K562 (cell line): ENCODE data around the gene SLC25A2. TPM values are rescaled to one million over a fixed set of nuclear protein-coding genes. Genes with fewer than 3 reads are reported as not detected.

ENCODE experiments used
- ATAC-seq: fragments of 200-7000 bp; cut with Tn5 transposase; 3 replicates; pipeline ENCODE4 v1.9.1; 2020; ENCODE audit warnings: moderate library complexity
- BruUV-seq: library from RNA; stranded (reverse); fragments of 400-500 nt; replicated peaks from 2 replicates; lab custom pipeline; 2021; lab: Mats Ljungman, UMichigan
- CTCF ChIA-PET: fragments of 300-600 bp; formaldehyde crosslinking; extraction: SDS; loops from one replicate; lab custom pipeline; 2021; ENCODE audit warnings: low intra/inter-chr PET ratio; lab: Yijun Ruan, JAX
- POLR2A ChIA-PET: fragments of 300-600, 350-650 bp; sonication (Branson Sonifier 250); formaldehyde crosslinking; extraction: SDS; loops from one replicate; lab custom pipeline; 2021; ENCODE audit warnings: antibody characterized with exemption, inconsistent platforms; lab: Yijun Ruan, JAX
- DNase-seq, 4 experiments: peaks; one replicate each; pipeline versions ENCODE4 v3.0.0 to v3.0.0-alpha.2; 2011 to 2018; ENCODE audit warnings: low spot score in 3 of 4, mixed read lengths in 3 of 4; ENCODE audit errors: extremely low read depth in 1 of 4
- FAIRE-seq: peaks from 2 replicates; lab custom pipeline; 2011; peaks lifted over from hg19 to GRCh38; lab: Jason Lieb, UNC
- H2AFZ ChIP-seq: 2 replicates; pipeline ENCODE4 v1.6.0; 2011; ENCODE audit warnings: low read depth, low read length, control low read depth, inconsistent platforms
- H3K27ac ChIP-seq: fragments of 200-600 bp; 3 replicates; pipeline ENCODE4 v1.8.0; 2011; ENCODE audit warnings: low read depth, mild to moderate bottlenecking, control low read depth, inconsistent platforms, low read length, moderate library complexity, mixed read lengths; ENCODE audit errors: extremely low read depth
- H3K27me3 ChIP-seq, 2 experiments: fragments of 300-600 bp in 1 of 2; 2 replicates in 1 of 2; 3 replicates in 1 of 2; pipeline versions ENCODE4 v1.6.0 to v1.8.0; 2011; ENCODE audit warnings: inconsistent platforms in 2 of 2, low read length in 2 of 2, mild to moderate bottlenecking in 1 of 2, mixed read lengths in 1 of 2, moderate library complexity in 1 of 2; ENCODE audit not compliant: control insufficient read depth in 2 of 2, insufficient read depth in 2 of 2
- H3K36me3 ChIP-seq: fragments of 300-600 bp; 3 replicates; pipeline ENCODE4 v1.8.0; 2011; ENCODE audit warnings: mild to moderate bottlenecking, low read length, inconsistent platforms; ENCODE audit not compliant: control insufficient read depth, insufficient read depth
- H3K4me1 ChIP-seq, 2 experiments: fragments of 200-600 bp in 1 of 2; replicated peaks in 1 of 2; 2 replicates in 1 of 2; 3 replicates in 1 of 2; pipeline versions ENCODE4 v1.5.1 to v1.8.0; 2011; ENCODE audit warnings: inconsistent platforms in 2 of 2, low read length in 2 of 2, mild to moderate bottlenecking in 1 of 2, mixed read lengths in 1 of 2, moderate library complexity in 1 of 2; ENCODE audit not compliant: control insufficient read depth in 2 of 2, insufficient read depth in 2 of 2
- H3K4me2 ChIP-seq: 2 replicates; pipeline ENCODE4 v1.6.1; 2011; ENCODE audit warnings: low read length, control low read depth, inconsistent platforms, mixed read lengths; ENCODE audit not compliant: insufficient read depth
- H3K4me3 ChIP-seq: fragments of 200-600 bp; sonication (generic), shearing (Covaris generic); 2 replicates; pipeline ENCODE4 v1.5.1; 2016; ENCODE audit warnings: control low read depth, inconsistent platforms
- H3K79me2 ChIP-seq: fragments of 200-600 bp; 3 replicates; pipeline ENCODE4 v1.8.0; 2011; ENCODE audit warnings: low read length, inconsistent platforms; ENCODE audit not compliant: control insufficient read depth, insufficient read depth
- H3K9ac ChIP-seq, 2 experiments: 2 replicates each; pipeline versions ENCODE4 v1.6.0 to v1.6.1; 2011; ENCODE audit warnings: low read depth in 2 of 2, low read length in 2 of 2, control low read depth in 1 of 2, inconsistent platforms in 1 of 2, mild to moderate bottlenecking in 1 of 2, mixed read lengths in 1 of 2; ENCODE audit not compliant: insufficient read depth in 1 of 2
- H3K9me1 ChIP-seq: one replicate; pipeline ENCODE4 v1.6.0; 2011; ENCODE audit warnings: inconsistent platforms, mild to moderate bottlenecking, low read length, moderate library complexity; ENCODE audit not compliant: control insufficient read depth, insufficient read depth
- H3K9me3 ChIP-seq: replicated peaks from 2 replicates; pipeline ENCODE4 v1.5.1; 2011; ENCODE audit warnings: low read depth, low read length, inconsistent platforms; ENCODE audit not compliant: control insufficient read depth, insufficient read depth
- H4K20me1 ChIP-seq: replicated peaks from 2 replicates; pipeline ENCODE4 v1.6.1; 2011; ENCODE audit warnings: low read length, inconsistent platforms, mixed read lengths; ENCODE audit not compliant: control insufficient read depth, insufficient read depth
- BDP1 ChIP-seq: IDR thresholded peaks from 3 replicates; pipeline ENCODE4 v1.6.1; 2011; ENCODE audit not compliant: insufficient read length, insufficient read depth
- CHD4 ChIP-seq: fragments of 200-600 bp; sonication (generic); IDR thresholded peaks from 3 replicates; pipeline ENCODE4 v1.6.1; 2012; ENCODE audit warnings: low read depth, mild to moderate bottlenecking, mixed read lengths, low read length, inconsistent platforms; ENCODE audit not compliant: insufficient read depth, insufficient replicate concordance, poor library complexity, severe bottlenecking
- CREB1 ChIP-seq, 2 experiments: sonication (generic) in 1 of 2; formaldehyde crosslinking in 1 of 2; IDR thresholded peaks; 2 replicates each; pipeline versions ENCODE4 v1.6.1 to v1.8.0; 2012 to 2022; ENCODE audit warnings: inconsistent platforms in 1 of 2, mild to moderate bottlenecking in 1 of 2, missing genetic modification reagents in 1 of 2, moderate library complexity in 1 of 2
- FOS ChIP-seq: IDR thresholded peaks from 3 replicates; pipeline ENCODE4 v1.6.1; 2011; ENCODE audit not compliant: insufficient read length; ENCODE audit errors: extremely low read depth
- ILF3 ChIP-seq: fragments of 450-650 bp; IDR thresholded peaks from 2 replicates; pipeline ENCODE4 v1.6.1; 2018; ENCODE audit warnings: antibody characterized with exemption, mild to moderate bottlenecking, moderate library complexity, borderline replicate concordance
- MEIS2 ChIP-seq: fragments of 450-650 bp; IDR thresholded peaks from 2 replicates; pipeline ENCODE4 v1.6.1; 2014; ENCODE audit warnings: mild to moderate bottlenecking; ENCODE audit not compliant: partially characterized antibody
- RBM15 ChIP-seq: fragments of 200-400 bp; formaldehyde crosslinking; IDR thresholded peaks from 2 replicates; pipeline ENCODE4 v1.6.1; 2018; ENCODE audit warnings: mild to moderate bottlenecking, low read length, moderate library complexity; ENCODE audit not compliant: insufficient read depth
- SMAD3 ChIP-seq: fragments of 450-650 bp; formaldehyde crosslinking; conservative IDR thresholded peaks from 2 replicates; pipeline ENCODE4 v1.4.0; 2020; ENCODE audit warnings: mild to moderate bottlenecking
- SMARCA5 ChIP-seq: fragments of 450-650 bp; IDR thresholded peaks from 2 replicates; pipeline ENCODE4 v1.6.1; 2016
- TCF7L2 ChIP-seq: fragments of 150-350 bp; IDR thresholded peaks from 2 replicates; pipeline ENCODE4 v1.6.1; 2016; ENCODE audit warnings: low read depth, mild to moderate bottlenecking, low read length, moderate library complexity
- TFAM ChIP-seq: fragments of 250-450 bp; sonication (Bioruptor Pico); conservative IDR thresholded peaks from 2 replicates; pipeline ENCODE4 v1.5.0; 2021; ENCODE audit warnings: mild to moderate bottlenecking, moderate library complexity
- ZNF174 ChIP-seq: fragments of 250-450 bp; sonication (Bioruptor Pico); IDR thresholded peaks from 2 replicates; pipeline ENCODE4 v1.4.0; 2020; ENCODE audit warnings: mild to moderate bottlenecking
- ZNF224 ChIP-seq: sonication (generic); formaldehyde crosslinking; IDR thresholded peaks from 2 replicates; pipeline ENCODE4 v1.8.0; 2022; ENCODE audit warnings: mild to moderate bottlenecking, missing genetic modification reagents
- WGBS: fragments of 100-300 bp; shearing (Covaris generic); methylation state at CpG from one replicate; pipeline ENCODE4 v1.1.6; 2016; ENCODE audit warnings: low coverage, mixed read lengths; ENCODE audit not compliant: insufficient coverage; ENCODE audit errors: missing lambda C conversion rate; 5-methylcytosine and 5-hydroxymethylcytosine counted together
- in situ Hi-C: fragments of 300-500 bp; cut with MboI; formaldehyde crosslinking; loops from 4 replicates; pipeline ENCODE4 v1.15.0; 2018; ENCODE audit warnings: inconsistent platforms, mixed read lengths
- intact Hi-C: fragments of 100-400 bp; cut with micrococcal nuclease; formaldehyde crosslinking; loops from 2 replicates; pipeline ENCODE4 v1.14.2; 2022
- polyA plus RNA-seq, 8 experiments: library from polyadenylated mRNA; depleted of rRNA in 4 of 8; stranded (reverse) in 5 of 8; unstranded in 3 of 8; fragments of >200 nt; fragmentation: Nextera tagmentation in 2 of 8; fragmentation: Illumina TruSeq in 1 of 8; extraction: Ambion mirVana in 2 of 8; extraction: Trizol in 1 of 8; gene quantifications; 2 replicates each; pipeline versions ENCODE4 v1.2.1 to v1.2.3, GENCODE V29; 2011 to 2014; ENCODE audit warnings: inconsistent platforms in 1 of 8, missing spikeins in 1 of 8
- total RNA-seq, 7 experiments: library from RNA; depleted of rRNA in 6 of 7; stranded (reverse); fragments of >200 nt in 6 of 7; fragmentation: Illumina TruSeq in 2 of 7; extraction: Trizol in 2 of 7; gene quantifications; 2 replicates each; pipeline versions ENCODE4 v1.2.1 to v1.2.3, GENCODE V29; 2011 to 2021; ENCODE audit warnings: low replicate concordance in 1 of 7
- TF ChIP-seq, protein P1 (sequence below): fragments of 200-800 bp; sonication (Bioruptor generic); IDR thresholded peaks from 2 replicates; pipeline ENCODE4 v1.6.1; 2016; ENCODE audit warnings: missing genetic modification characterization, missing compliant biosample characterization
- TF ChIP-seq, protein P2 (sequence below): fragments of 450-650 bp; IDR thresholded peaks from one replicate; pipeline ENCODE4 v1.6.1; 2018; ENCODE audit warnings: mild to moderate bottlenecking, moderate library complexity; ENCODE audit not compliant: partially characterized antibody
- TF ChIP-seq, protein P3 (sequence below): fragments of 250-450 bp; sonication (Bioruptor Pico); IDR thresholded peaks from 2 replicates; pipeline ENCODE4 v1.5.0; 2021

SLC25A2 gene
- total and polyA plus RNA-seq, 9 of the 15 experiments (the other 6 are each of a cell fraction or from before 2014, with no cell fraction given), result 0.09 to 0.11 (median 0.11) TPM; not detected in 6

DNA sequence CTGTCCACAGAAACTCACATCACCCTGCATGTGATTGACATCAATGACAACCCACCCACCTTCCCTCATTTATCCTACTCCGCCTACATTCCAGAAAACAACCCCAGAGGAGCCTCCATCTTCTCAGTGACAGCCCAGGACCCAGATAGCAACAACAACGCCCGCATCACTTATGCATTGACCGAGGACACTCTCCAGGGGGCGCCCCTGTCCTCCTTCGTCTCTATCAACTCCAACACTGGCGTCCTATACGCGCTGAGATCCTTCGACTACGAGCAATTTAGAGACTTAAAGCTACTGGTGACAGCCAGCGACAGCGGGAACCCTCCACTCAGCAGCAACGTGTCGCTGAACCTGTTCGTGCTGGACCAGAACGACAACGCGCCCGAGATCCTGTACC lies 41.5 kb upstream of the SLC25A2 start:
- Histone ChIP-seq H3K9me1 (no peaks in the 10 kb centered on the region), H3K4me3 (no peak overlapping the region), H3K79me2 (no peaks in the 10 kb centered on the region), H3K9ac (no peak overlapping the region), H2AFZ (no peak overlapping the region), H3K9me3 (no peaks in the 10 kb centered on the region), H3K4me1 (peaks cover 0 to 4% of the 10 kb centered on the region in 2 experiments; a peak in 2 of 5 replicates), H4K20me1 (no peaks in the 10 kb centered on the region), H3K27me3 (peaks cover 1 to 8% of the 10 kb centered on the region in 2 experiments; a peak in 4 of 5 replicates), H3K4me2 (no peak overlapping the region), H3K36me3 (no peaks in the 10 kb centered on the region), H3K27ac (no peak overlapping the region)
- CTCF ChIA-PET, result interaction anchor here (2.0 kb wide), 1 partner anchor 180 kb away, joined by 4 read pairs; no protein-coding TSS in a partner anchor
- DNase-seq (no peak), FAIRE-seq (no peak), ATAC-seq (no peak)
- no TSS peak for BruUV-seq
- 31% methylated on average over 11 of the region's 20 CpGs for WGBS
- in situ Hi-C loops (no loop called here), intact Hi-C loops (no loop called here)
- POLR2A ChIA-PET, result no interaction called here
- TF ChIP-seq BDP1 (no peak), TFAM (CRISPR knock-in tag) (no peak), ZNF174 (CRISPR knock-in tag) (no peak), ILF3 (no peak), ZNF224 (CRISPR knock-in tag) (no peak), FOS (no peak), RBM15 (no peak), SMAD3 (CRISPR knock-in tag) (no peak), MEIS2 (no peak), CHD4 (no peak), SMARCA5 (no peak), CREB1 (IDR thresholded peaks at IDR 0.05) (no peak), CREB1 (CRISPR knock-in tag; IDR thresholded peaks at IDR 0.05) (no peak), TCF7L2 (no peak)
- TF ChIP-seq, protein P1, sequence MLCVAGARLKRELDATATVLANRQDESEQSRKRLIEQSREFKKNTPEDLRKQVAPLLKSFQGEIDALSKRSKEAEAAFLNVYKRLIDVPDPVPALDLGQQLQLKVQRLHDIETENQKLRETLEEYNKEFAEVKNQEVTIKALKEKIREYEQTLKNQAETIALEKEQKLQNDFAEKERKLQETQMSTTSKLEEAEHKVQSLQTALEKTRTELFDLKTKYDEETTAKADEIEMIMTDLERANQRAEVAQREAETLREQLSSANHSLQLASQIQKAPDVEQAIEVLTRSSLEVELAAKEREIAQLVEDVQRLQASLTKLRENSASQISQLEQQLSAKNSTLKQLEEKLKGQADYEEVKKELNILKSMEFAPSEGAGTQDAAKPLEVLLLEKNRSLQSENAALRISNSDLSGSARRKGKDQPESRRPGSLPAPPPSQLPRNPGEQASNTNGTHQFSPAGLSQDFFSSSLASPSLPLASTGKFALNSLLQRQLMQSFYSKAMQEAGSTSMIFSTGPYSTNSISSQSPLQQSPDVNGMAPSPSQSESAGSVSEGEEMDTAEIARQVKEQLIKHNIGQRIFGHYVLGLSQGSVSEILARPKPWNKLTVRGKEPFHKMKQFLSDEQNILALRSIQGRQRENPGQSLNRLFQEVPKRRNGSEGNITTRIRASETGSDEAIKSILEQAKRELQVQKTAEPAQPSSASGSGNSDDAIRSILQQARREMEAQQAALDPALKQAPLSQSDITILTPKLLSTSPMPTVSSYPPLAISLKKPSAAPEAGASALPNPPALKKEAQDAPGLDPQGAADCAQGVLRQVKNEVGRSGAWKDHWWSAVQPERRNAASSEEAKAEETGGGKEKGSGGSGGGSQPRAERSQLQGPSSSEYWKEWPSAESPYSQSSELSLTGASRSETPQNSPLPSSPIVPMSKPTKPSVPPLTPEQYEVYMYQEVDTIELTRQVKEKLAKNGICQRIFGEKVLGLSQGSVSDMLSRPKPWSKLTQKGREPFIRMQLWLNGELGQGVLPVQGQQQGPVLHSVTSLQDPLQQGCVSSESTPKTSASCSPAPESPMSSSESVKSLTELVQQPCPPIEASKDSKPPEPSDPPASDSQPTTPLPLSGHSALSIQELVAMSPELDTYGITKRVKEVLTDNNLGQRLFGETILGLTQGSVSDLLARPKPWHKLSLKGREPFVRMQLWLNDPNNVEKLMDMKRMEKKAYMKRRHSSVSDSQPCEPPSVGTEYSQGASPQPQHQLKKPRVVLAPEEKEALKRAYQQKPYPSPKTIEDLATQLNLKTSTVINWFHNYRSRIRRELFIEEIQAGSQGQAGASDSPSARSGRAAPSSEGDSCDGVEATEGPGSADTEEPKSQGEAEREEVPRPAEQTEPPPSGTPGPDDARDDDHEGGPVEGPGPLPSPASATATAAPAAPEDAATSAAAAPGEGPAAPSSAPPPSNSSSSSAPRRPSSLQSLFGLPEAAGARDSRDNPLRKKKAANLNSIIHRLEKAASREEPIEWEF (CRISPR knock-in tag), result no peak
- TF ChIP-seq, protein P2, sequence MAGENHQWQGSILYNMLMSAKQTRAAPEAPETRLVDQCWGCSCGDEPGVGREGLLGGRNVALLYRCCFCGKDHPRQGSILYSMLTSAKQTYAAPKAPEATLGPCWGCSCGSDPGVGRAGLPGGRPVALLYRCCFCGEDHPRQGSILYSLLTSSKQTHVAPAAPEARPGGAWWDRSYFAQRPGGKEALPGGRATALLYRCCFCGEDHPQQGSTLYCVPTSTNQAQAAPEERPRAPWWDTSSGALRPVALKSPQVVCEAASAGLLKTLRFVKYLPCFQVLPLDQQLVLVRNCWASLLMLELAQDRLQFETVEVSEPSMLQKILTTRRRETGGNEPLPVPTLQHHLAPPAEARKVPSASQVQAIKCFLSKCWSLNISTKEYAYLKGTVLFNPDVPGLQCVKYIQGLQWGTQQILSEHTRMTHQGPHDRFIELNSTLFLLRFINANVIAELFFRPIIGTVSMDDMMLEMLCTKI, result no peak
- TF ChIP-seq, protein P3, sequence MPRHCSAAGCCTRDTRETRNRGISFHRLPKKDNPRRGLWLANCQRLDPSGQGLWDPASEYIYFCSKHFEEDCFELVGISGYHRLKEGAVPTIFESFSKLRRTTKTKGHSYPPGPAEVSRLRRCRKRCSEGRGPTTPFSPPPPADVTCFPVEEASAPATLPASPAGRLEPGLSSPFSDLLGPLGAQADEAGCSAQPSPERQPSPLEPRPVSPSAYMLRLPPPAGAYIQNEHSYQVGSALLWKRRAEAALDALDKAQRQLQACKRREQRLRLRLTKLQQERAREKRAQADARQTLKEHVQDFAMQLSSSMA (CRISPR knock-in tag), result no peak
